GM18520 (cell line): Measurements from ENCODE around the gene STC2.
"Not testable (repeated sequence)": the region's sequence is repeated elsewhere in the genome, so short reads cannot be mapped to it uniquely, and the experiment has no call there.

Experiments
- ATAC-seq: cut with Tn5 transposase; IDR thresholded peaks from one replicate; pipeline ENCODE4 v1.9.1; 2021; ENCODE audit not compliant: unreplicated experiment

The STC2 gene

GRCh38 chr5:173296737-173297676 is 31.2 kb downstream of the STC2 start:
- no peak for ATAC-seq

GRCh38 chr5:173295796-173296195 is 32.4 kb downstream of the STC2 start:
- no peak for ATAC-seq

- no peak for ATAC-seq
Measured at GRCh38 chr5:173294673-173295320, 33.4 kb downstream of the STC2 start.

- ATAC-seq: no peak
Measured at GRCh38 chr5:173293817-173294672, 34.2 kb downstream of the STC2 start.

- no peak for ATAC-seq
Measured at GRCh38 chr5:173291722-173292658, 36.2 kb downstream of the STC2 start.

- ATAC-seq: no peak
Measured at GRCh38 chr5:173290477-173291131, 37.6 kb downstream of the STC2 start.

- no peak for ATAC-seq
Measured at GRCh38 chr5:173289372-173289771, 38.8 kb downstream of the STC2 start.

GRCh38 chr5:173288632-173289031 is 39.6 kb downstream of the STC2 start:
- no peak for ATAC-seq

- no peak for ATAC-seq
Measured at GRCh38 chr5:173287086-173287485, 41.1 kb downstream of the STC2 start.

- ATAC-seq: not testable (repeated sequence)
Measured at GRCh38 chr5:173284343-173284958, 43.8 kb downstream of the STC2 start.

- ATAC-seq: no peak
Measured at GRCh38 chr5:173283318-173284288, 44.6 kb downstream of the STC2 start.

- ATAC-seq: no peak
Measured at GRCh38 chr5:173282916-173283315, 45.3 kb downstream of the STC2 start.

GRCh38 chr5:173281910-173282309 is 46.3 kb downstream of the STC2 start:
- ATAC-seq: no peak

GRCh38 chr5:173279166-173279565 is 49.0 kb downstream of the STC2 start:
- ATAC-seq: no peak

- ATAC-seq: no peak
Measured at GRCh38 chr5:173278641-173279040, 49.6 kb downstream of the STC2 start.

- no peak for ATAC-seq
Measured at GRCh38 chr5:173278172-173278571, 50.0 kb downstream of the STC2 start.

- ATAC-seq: no peak
Measured at GRCh38 chr5:173274771-173275170, 53.4 kb downstream of the STC2 start.

GRCh38 chr5:173271419-173271818 is 56.8 kb downstream of the STC2 start:
- ATAC-seq: no peak
